AG20443 (cell line): ENCODE measurements around the gene ZRANB2.
A peak's percentile ranks its signal among the peaks of the same experiment; 100 is the strongest.

Source experiments
- DNase-seq: peaks from one replicate; pipeline ENCODE4 v3.0.0; 2012; ENCODE audit warnings: low spot score, mixed read lengths

Gene ZRANB2

DNA sequence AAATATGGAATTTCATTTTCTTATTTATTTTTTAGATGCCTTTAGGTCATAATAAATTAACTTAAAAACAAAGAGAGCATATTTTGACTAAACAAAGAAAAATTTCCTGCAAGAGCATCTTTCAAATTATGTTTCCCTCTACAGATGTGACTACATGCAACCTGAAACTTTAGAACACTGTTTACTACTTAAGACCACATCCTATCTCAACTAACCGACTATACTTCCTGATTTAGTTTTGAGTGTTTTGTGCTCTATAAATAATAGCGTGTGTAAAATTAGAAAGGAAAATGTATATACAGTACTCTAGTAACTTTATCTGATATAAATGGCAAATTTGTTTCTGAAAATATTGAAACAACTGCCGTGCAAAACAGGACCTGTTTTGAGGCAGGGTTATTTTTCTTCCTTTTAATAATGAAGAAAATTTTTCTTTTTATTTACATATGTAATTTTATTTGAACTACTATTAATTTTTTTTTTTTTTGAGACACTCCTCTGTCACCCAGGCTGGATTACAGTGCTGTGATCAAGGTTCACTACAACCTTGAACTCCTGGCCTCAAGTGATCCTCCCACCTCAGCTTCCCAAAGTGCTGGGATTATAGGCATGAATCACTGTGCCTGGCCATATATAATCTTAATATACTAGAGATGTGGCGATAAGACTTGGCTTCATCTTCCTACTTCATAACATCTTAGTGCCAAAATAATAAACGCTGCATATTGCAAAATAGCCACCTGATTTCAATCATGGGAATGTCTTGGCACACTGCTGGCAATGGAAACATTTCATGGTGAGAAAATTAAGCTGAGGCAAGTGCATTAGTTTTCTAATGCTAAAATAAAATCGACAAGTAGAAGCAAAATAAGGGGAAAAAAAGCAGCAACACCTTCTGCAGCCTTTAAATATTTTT is 12.3 kb downstream of the ZRANB2 start:
- no peak for DNase-seq

- no peak for DNase-seq
These were observed 26.0 kb downstream of the ZRANB2 start for GRCh38 chr1:71054791-71055190.

DNA sequence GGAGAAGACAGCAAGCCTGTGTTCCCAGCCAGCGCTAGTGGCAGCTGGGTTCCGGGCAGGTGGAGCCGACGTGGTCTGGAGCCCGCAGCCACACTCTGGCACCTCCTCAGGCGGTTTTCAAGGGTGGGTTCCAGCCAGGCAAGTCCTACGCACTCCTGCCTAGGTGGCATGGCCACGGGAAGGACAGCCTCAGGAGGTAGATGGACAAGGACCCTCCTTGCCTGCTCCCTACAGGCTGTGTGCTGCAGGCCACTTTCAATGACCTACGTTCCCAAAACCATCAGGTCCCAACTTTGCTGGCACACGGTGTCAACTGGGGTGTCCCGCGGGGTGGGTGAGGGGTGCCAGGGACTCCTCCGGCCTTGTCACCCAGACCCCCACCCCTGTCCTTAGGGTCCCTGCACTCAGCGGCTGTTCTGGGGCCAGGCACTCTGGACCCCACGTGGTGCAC is 26.5 kb downstream of the ZRANB2 start:
- no peak for DNase-seq

DNA sequence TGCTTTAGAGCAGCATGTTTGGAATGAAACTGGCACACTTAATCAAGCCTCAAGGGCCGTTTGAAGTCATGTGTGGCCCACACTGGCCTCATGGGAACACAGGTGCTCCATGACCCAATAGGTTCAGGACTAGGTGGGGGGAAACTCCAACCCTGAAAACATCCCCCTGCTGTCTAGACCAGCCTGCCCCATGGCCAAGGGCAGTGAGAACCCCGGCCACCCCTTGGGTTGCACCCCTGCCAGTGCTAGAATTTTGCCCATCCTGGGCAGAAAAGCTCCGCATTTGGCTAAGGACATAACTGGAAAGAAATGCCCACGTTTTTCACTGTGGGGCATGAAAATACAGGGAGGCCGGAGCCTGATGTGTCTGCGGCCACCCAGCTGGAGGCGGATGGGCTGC is 27.1 kb downstream of the ZRANB2 start:
- no peak for DNase-seq

DNA sequence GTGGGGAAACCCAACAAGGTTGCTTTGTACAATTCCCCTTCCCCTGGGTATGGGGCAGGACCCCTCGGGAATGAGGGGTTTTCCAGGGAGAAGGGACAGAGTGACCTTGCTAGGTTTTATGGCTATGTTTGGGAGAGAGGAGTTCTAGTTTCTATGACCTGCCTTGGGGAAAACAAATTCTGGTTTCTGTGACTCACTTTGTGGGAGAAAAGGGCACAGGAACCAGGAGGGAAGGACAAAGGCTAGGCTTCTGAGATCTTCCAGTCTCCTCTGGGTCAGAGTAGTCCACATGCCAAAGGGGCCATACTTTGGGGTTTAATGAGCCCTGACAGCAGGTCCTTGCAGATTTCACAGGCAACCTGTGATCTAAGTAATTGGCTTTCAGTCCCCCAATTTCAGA is 27.7 kb downstream of the ZRANB2 start:
- no peak for DNase-seq

DNA sequence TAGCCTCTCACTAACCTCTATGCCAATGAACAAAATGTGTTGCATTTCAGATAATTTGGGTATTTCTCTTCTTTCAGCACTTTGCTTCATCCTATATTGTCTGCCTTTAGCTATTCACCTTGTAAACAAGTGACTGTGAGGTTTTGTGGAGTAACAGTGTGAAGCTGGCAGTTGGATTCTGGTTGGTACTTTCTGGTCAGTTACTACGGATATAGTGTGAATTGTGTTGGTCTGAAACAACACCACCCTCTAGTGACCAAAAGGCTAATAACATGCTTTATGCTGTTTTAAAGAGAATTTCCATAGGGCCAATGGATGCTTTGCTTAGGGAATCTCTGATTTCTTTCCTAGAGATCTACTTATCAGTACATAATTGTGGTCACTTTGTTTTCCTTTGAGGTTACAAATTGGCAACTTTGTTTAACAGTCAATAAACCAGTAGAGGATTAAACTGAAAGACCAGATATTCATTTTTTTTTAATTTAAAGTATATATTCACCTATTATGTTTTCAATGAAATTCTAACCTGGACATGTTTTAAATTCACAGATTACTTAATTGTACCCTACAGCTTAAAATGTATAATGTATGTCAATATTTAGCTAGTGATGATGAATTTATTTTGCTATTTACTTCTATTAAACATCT is 30.8 kb downstream of the ZRANB2 start:
- peak; percentile 66 for DNase-seq

DNA sequence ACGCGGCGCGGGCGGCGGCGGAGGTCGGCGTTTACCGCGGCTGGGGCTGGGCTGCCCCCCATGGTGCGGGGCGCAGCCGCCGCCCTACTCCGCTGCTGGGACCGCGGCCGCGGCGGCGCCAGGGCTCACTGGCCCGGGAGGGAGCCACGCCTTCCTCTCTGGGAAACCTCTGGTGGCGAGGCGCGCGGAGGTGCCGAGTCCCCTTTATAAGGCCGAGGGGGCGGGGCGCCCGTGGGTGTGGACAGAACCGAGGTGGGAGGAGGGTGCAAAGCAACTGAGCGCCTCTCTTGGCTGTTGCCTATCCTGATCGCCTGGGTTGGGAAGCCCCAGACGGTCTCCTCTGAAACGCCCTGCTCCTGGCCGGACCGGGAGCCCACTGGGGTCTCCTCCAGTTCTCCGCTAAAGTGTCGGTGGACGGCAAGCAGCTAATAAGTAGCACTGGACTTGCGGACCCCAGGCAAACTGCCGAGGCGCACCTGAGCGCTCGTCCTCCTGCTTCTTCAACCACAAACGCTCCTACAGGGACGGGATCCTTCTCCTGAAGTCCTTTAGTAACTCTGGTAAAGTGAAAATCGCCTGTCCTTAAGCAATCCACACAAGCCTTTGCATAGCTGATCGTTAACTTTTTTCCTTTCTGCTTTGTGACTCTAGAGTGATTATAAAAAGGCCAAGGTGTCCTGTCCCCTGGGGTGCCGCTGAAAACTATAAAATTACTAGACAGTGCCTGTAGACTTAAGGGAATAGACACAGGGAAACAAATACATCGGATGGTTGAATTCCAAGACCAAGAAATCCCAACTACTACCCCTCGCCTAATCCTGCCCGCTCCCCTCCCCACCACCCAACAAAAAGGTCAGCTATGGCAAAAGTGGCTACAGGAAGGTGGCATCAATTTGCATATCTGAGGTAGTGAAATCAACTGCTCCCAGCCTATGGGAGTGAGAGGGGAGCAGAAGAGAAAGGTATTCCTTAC is 32.9 kb downstream of the ZRANB2 start, which contains the start of gene PTGER3:
Gene PTGER3 (minus strand): TSS at position 182 of the 973 bp plus-strand sequence. CDS start 239 bp downstream, outside the sequence.
- DNase-seq: peak; percentile 71

- peak; percentile 55 for DNase-seq
These were observed 33.8 kb downstream of the ZRANB2 start for GRCh38 chr1:71046891-71047634.

GRCh38 chr1:71045463-71046028 is 35.3 kb downstream of the ZRANB2 start:
- DNase-seq: no peak

GRCh38 chr1:71044833-71045232 is 36.0 kb downstream of the ZRANB2 start:
- DNase-seq: no peak

DNA sequence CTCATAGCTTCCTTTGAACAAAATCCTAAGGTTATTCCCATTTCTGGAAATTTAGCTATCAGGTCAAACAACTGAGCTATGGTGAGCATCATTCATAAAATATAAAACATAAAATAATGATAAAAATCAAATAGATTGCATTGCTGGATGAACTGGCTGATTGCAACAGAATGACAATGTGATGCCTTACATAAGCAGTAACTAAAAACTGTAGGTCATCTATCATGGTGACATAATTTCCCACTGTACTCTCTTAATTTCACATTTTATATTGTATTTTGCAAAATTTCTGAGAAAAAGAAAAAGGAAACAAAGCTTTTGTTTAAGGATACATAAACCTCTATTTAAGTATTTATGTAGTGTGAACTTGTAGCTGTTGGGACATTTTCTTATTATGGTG is 37.8 kb downstream of the ZRANB2 start:
- no peak for DNase-seq

- no peak for DNase-seq
These were observed 39.0 kb downstream of the ZRANB2 start for GRCh38 chr1:71041806-71042205.

DNA sequence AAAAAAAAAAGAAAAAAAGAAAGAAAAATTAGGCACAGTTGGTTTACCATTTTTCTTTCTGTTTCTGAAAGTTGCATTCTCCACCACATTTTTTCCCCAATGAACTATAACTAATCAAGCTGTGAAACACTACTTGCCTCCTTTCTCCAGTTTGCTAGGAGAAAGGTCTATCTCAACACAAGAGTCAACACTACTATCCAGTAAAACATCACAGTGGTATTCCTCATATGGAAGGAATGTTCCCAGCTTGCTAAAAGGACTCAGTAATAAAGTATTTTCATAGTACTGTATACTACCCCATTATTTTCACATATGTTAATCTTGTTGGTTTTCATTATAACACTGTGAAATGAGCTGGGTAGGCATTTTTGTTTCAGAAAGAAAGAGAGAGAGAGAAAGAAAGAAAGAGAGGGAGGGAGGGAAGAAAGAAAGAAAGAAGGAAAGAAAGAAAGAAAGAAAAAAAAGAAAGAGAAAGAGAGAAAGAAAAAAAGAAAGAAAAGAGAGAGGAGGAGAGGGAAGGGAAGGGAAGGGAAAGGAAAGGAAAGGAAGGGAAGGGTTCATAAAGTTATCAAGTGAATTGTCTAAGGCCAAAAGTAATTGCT is 41.1 kb downstream of the ZRANB2 start:
- peak; percentile 14 for DNase-seq

GRCh38 chr1:71038942-71039341 is 41.9 kb downstream of the ZRANB2 start:
- no peak for DNase-seq

DNA sequence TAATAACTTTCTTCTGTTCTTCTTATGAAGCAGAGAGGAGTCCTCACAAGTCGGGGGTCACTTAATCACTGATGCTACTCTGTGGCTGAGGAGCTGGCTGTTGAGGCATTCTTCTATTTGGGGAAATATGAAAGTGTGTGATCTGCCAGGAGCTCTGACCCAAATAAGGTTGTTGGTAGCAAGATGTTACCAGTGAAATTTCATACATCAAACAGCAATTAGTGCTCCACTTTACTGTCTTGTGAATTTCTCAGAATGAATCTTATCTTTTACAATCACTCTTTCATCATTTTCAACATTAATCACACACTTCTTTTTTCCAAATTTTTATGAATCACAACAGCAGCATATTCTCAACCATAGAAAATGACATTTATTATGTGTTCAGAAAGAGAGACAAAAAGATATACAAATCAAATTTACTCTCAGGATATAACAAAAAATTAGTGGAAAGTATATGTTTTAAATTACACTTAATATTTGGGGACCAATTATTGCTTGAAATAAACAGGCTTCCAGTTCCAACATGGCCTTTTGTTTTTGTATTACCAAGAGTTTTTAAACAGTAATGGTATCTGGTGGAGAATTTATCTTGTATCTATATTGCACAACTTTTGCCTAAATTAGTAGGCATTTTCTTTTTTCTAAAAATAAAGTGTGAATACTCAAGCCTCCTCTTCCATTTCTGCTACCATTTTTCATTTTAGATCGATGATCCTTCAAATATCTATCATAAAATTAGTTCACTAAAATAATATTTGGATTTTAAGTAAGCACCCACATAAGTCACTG is 42.8 kb downstream of the ZRANB2 start:
- DNase-seq: no peak

DNA sequence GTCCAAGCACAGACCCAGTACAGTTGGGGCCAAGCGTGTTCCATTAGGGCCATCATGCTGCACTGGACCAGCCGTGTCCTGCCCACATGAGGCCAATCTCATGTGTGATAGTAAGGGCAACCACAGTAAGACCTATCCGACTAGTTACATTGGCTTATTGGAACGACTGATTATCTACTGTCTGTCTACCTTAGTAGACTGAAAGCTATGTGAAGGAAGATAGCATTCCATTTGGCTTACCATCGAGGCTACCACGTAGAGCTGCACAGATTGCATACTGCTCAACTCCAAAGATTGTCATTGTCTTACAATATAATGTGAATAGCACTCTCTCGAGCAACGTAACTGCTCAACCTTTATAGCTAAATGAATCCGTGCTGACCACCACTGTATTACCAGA is 43.8 kb downstream of the ZRANB2 start:
- DNase-seq: no peak

GRCh38 chr1:71033136-71033535 is 47.7 kb downstream of the ZRANB2 start:
- no peak for DNase-seq

DNA sequence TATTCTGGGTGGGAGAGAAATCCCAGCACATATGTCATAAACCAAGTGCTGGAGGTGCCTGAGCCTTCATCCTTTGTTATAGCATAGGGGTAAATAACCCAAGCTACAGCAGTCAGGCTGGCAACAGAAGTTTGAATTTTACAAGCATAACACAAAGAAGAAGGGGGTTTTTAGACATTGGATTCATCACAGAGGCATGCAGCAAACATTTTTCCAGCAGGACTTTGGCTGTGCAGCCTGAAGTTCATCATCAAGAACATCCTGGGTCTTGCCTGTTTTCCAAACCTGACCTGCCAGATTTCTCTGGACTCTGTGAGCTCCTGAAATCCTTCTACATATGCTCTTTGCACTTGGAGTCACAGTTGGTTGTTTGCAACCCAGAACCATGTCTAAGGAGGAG is 49.4 kb downstream of the ZRANB2 start:
- DNase-seq: peak; percentile 54

GRCh38 chr1:71030026-71030425 is 50.8 kb downstream of the ZRANB2 start:
- peak; percentile 20 for DNase-seq

DNA sequence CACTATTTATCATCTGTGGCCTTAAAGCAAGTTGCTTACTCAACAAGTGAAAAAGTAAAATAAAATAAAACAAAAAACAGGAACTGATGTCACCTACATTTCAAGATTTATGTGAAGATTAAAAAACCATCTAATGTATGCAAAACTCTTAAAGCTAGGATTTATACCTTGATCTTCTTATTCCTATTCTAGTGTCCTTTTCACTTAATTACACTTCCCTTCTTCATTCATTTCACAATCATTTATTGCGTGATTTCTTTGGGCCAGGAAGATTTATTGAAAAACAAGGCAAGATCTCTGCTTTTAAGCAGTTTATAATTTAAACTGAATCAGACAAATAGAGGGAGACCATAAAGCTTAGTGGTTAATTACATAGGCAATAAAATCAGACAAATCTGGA is 51.9 kb downstream of the ZRANB2 start:
- DNase-seq: no peak
